ENCODE data around the gene POLK.
A peak's percentile ranks its signal among the peaks of the same experiment; 100 is the strongest.
"Not testable (repeated sequence)": the region's sequence is repeated elsewhere in the genome, so short reads cannot be mapped to it uniquely, and the experiment has no call there.

POLK gene

GRCh38 chr5:75511435-75512382 lies at the start of gene POLK, which contains the start of gene CERT1:
Gene POLK (plus strand): TSS chr5:75511891.
Gene CERT1 (minus strand): TSS chr5:75511629. CDS start chr5:75511207, 422 bp downstream.
- peak; percentile 89 to 91 for DNase-seq (ENCODE audit: low read depth in 2 of 2)

GRCh38 chr5:75463726-75464125 lies 48.0 kb upstream of the POLK start:
- DNase-seq (ENCODE audit: low read depth in 2 of 2) = no peak

GRCh38 chr5:75465480-75465879 lies 46.2 kb upstream of the POLK start:
- no peak for DNase-seq (ENCODE audit: low read depth in 2 of 2)

GRCh38 chr5:75466006-75466716 lies 45.5 kb upstream of the POLK start:
- no peak for DNase-seq (ENCODE audit: low read depth in 2 of 2)

- no peak for DNase-seq (ENCODE audit: low read depth in 2 of 2)
Measured at GRCh38 chr5:75468593-75468992, 43.1 kb upstream of the POLK start.

- no peak for DNase-seq (ENCODE audit: low read depth in 2 of 2)
Measured at GRCh38 chr5:75469017-75469416, 42.7 kb upstream of the POLK start.

GRCh38 chr5:75471193-75471592 lies 40.5 kb upstream of the POLK start:
- DNase-seq (ENCODE audit: low read depth in 2 of 2) = no peak

GRCh38 chr5:75472973-75473372 lies 38.7 kb upstream of the POLK start:
- DNase-seq (ENCODE audit: low read depth in 2 of 2) = no peak

- no peak for DNase-seq (ENCODE audit: low read depth in 2 of 2)
Measured at GRCh38 chr5:75473463-75473862, 38.2 kb upstream of the POLK start.

GRCh38 chr5:75475364-75475763 lies 36.3 kb upstream of the POLK start:
- no peak for DNase-seq (ENCODE audit: low read depth in 2 of 2)

GRCh38 chr5:75481024-75481423 lies 30.7 kb upstream of the POLK start:
- DNase-seq (ENCODE audit: low read depth in 2 of 2) = no peak

GRCh38 chr5:75482482-75482881 lies 29.2 kb upstream of the POLK start:
- no peak for DNase-seq (ENCODE audit: low read depth in 2 of 2)

- DNase-seq (ENCODE audit: low read depth in 2 of 2) = no peak
Measured at GRCh38 chr5:75484605-75485004, 27.1 kb upstream of the POLK start.

GRCh38 chr5:75489847-75490246 lies 21.8 kb upstream of the POLK start:
- not testable (repeated sequence) for DNase-seq (ENCODE audit: low read depth in 2 of 2)

- DNase-seq (ENCODE audit: low read depth in 2 of 2) = no peak
Measured at GRCh38 chr5:75491621-75492020, 20.1 kb upstream of the POLK start.

- DNase-seq (ENCODE audit: low read depth in 2 of 2) = no peak
Measured at GRCh38 chr5:75496026-75496425, 15.7 kb upstream of the POLK start.

- no peak for DNase-seq (ENCODE audit: low read depth in 2 of 2)
Measured at GRCh38 chr5:75498208-75498777, 13.4 kb upstream of the POLK start.

GRCh38 chr5:75498875-75499274 lies 12.8 kb upstream of the POLK start:
- DNase-seq (ENCODE audit: low read depth in 2 of 2) = not testable (repeated sequence)

GRCh38 chr5:75505112-75505511 lies 6.6 kb upstream of the POLK start:
- not testable (repeated sequence) for DNase-seq (ENCODE audit: low read depth in 2 of 2)

- no peak for DNase-seq (ENCODE audit: low read depth in 2 of 2)
Measured at GRCh38 chr5:75507841-75508240, 3.9 kb upstream of the POLK start.

GRCh38 chr5:75509546-75509945 lies 2.1 kb upstream of the POLK start:
- DNase-seq (ENCODE audit: low read depth in 2 of 2) = no peak

- no peak for DNase-seq (ENCODE audit: low read depth in 2 of 2)
Measured at GRCh38 chr5:75509956-75510355, 1.7 kb upstream of the POLK start.
